HG03571 (cell line): ENCODE data around the gene CXCL5.
"Not testable (repeated sequence)": the region's sequence is repeated elsewhere in the genome, so short reads cannot be mapped to it uniquely, and the experiment has no call there.

Source experiments
- ATAC-seq: cut with Tn5 transposase; IDR thresholded peaks from one replicate; pipeline ENCODE4 v1.9.1; 2021; ENCODE audit not compliant: unreplicated experiment

Gene CXCL5

DNA sequence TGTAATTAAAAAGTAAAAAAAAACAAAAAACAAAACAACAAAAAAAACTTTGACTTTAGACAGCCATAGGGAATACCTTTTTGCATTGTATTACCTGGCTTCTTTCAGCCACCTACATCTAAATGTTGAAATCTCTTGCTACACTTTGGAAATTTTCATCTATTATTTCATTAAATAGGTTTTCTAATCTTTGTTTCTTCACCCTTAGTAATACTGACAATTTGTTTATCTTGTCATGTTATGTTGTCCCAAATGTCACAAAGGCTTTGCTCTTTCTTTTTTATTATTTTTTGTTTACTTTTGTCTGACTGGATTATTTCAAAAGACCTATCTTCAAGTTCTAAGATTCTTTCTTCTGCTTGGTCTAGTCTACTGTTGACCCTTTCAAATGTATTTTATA lies 24.1 kb downstream of the CXCL5 start:
- no peak for ATAC-seq

DNA sequence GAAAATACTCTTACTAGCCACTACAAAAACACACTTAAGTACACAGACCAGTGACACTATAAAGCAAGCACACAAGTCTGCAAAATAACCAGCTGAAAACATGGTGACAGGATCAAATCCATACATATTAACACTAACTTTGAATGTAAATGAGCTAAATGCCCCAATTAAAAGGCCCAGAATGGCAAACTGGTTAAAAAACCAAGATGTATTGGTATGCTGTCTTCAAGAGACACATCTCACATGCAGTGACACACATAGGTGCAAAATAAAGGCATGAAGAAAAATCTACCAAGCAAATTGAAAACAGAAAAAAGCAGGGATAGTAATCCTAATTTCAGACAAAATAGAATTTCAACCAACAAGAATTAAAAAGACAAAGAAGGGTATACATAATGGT lies 27.5 kb downstream of the CXCL5 start:
- ATAC-seq = no peak

DNA sequence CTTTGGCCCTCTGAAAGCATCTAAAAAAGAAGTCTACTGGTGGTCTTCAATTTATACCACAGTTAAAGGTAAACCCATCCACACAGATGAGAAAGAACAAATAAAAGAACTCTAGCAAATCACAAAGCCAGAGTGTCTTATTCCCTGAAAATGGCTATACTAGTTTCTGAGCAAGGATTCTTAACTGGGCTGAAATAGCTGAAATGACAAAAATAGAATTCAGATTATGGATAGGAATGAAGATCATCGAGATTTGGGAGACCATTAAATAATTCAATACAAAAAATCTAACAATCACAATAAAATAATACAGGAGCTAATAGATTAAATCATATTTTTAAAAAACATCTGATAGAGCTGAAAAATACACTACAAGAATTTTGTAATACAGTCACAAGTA lies 28.5 kb downstream of the CXCL5 start:
- no peak for ATAC-seq

DNA sequence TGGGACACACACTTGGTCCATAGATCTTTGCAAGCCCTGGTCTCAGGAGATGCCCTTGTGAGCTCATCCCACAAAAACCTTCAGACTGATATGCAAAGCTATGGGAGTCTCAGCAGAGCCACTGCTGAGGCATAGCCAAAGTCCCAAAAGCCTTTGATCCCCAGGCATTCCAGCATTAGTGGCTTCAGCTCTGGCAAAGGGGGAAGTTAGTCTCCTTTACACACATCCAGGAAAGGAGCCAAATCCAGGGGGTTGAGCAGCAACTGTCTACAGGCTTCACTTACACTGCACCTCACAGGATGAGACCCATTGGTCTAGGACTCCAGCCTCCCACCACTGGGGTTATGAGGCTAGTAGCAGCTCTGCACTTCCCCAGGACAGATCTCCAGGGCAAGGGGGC lies 30.6 kb downstream of the CXCL5 start:
- no peak for ATAC-seq

DNA sequence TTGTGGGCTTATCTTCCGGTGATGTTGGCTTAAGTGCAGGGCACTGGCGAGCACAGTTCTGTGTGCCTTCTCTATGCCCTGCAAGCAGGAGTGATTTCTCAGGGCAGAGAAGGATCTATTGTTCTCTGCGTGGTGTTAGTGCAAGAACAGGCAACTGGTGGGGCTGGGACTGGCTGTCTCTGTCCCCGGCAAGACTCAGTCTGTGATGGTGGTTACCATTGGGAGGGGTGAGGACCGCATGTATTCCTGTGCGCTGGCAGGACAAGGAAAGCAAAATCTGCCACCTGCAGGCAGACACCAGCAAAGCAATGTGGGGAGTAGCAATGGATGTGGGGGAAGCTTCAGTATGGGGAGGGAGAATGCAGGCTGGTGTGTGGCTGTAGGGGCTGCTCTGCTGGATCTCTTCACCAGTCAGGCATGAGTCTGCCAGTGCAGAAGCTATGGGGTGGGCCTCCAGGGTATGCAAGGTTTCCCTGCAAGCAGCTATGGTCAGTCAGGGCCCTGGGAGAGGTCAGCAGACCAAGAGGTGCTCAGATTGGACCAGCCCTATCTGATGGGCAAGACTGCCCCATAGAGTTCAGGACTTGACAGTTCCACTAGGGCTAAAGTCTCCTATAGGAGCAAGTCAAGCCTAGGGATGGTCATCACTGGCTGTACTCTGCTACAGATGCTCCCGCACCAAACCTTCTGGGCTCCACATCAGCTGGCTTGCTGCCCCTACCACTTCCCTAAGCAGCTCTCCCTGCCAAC lies 33.4 kb downstream of the CXCL5 start:
- no peak for ATAC-seq

DNA sequence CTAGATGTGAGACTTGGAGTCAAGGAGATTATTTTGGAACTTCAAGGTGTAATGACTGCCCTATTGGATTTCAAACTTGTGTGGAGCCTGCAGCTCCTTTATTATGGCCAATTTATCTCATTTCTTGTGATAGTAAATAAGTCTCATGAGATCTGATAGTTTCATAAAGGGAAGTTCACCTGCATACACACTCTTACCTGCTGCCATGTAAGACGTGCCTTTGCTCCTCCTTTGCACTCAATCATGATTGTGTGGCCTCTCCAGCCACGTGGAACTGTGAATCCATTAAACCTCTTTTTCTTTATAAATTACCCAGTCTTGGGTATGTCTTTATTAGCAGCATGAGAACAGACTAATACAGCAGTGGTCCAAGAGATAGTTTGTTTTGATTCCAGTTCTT lies 35.8 kb downstream of the CXCL5 start:
- no peak for ATAC-seq

DNA sequence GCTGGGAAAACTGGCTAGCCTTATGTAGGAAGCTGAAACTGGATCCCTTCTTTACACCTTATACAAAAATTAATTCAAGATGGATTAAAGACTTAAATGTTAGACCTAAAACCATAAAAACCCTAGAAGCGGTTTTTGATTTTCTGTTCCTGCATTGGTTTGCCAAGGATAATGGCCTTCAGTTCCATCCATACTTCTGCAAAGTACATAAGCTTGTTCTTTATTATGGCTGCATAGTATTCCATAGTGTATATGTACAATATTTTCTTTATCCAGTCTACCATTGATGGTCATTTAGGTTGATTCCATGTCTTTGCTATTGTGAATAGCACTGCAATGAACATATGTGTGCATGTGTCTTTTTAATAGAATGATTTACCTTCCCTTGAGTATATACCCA lies 39.4 kb downstream of the CXCL5 start:
- ATAC-seq = not testable (repeated sequence)

DNA sequence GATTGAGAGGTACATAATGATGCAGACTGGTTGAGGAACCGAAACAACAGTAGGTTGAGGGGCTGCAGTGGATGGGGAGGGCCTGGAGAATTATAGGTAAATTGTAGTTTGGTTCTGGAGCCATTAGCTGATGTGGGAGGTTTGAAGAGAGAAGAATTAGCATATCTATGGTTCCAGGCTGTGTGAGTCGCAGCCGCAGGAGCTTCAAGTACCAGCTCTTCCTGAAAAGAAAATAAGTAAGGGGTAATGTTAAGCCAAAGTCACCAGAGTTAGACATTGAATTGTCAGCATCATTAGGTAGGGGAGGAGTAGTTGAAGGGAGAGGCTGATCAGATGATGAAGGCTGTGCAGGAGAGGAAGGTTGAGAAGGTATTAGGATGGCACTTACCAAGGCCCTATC lies 46.1 kb downstream of the CXCL5 start:
- no peak for ATAC-seq

DNA sequence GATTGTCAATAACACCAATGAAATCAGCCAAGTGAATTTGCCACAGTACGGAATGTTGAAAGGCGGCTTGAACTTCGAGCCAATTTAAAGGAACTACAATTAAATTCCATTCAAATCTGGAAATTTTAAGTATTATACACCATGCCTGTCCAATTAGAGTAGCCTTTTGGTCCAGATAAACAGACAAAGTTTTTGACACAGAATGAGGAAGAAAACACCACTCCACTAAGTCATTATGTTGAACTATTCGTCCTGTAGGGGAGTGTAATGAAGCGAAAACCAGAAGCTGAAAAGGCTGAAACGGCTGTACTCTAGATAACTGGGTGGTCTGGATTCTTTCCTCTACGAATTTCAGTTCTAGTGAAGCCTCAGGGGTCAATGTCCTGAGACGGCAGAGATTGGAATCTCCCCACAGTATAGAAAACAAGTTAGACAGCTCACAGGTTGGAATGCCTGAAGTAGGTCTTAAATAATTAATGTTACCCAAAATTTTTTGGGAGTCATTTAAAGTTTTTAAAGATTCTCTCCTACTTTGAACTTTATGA lies 48.0 kb downstream of the CXCL5 start:
- not testable (repeated sequence) for ATAC-seq

DNA sequence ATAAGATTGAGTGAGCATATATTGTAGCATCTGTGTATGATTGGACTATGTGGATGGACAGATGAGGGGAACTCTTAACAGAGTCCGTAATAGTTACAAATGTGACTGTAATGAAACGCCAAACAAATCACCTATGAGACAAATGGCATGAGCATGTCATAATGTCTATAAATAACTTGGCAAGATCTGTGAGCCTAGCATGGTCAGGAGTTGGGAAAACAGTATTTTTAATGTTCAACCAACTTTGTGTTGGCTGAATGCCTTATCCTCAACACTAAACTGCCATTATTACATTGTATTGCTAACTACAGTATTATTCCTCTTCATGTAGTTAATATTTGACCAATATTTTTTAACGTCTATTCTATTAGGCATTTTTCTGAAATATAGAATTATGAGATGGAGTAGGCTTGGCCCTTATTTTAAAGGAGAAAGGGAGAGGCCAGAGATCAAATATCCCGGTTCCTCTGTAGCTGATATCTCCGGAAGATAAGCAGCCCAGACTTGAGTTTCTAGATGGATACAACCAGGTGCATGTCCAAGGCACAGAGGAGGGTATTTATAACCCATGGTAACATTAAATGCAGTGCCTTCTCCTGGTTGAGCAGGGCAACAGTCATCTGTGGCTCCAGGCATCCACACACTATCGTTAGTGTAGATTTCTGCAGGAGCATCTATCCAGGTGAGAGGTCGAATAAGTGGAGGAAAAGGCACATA lies 49.3 kb downstream of the CXCL5 start:
- ATAC-seq = no peak

DNA sequence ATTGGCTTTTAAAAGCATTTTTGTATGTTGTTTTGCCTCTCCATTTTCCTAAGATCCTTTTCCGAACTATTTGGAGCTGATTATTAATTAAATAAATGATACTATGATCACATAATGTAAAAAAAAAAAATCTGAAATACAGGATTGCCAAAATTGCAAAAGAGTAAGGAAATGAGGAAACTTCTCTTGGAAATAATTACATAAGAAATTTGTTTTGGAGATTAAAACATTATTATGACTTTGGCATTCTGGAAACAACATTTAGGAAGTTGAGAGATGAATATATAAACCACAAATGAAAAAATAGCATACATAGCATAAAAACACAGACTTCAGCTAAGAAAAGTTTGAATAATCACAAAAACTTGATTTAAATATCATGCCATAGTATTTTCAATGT lies 50.2 kb downstream of the CXCL5 start:
- ATAC-seq = no peak

DNA sequence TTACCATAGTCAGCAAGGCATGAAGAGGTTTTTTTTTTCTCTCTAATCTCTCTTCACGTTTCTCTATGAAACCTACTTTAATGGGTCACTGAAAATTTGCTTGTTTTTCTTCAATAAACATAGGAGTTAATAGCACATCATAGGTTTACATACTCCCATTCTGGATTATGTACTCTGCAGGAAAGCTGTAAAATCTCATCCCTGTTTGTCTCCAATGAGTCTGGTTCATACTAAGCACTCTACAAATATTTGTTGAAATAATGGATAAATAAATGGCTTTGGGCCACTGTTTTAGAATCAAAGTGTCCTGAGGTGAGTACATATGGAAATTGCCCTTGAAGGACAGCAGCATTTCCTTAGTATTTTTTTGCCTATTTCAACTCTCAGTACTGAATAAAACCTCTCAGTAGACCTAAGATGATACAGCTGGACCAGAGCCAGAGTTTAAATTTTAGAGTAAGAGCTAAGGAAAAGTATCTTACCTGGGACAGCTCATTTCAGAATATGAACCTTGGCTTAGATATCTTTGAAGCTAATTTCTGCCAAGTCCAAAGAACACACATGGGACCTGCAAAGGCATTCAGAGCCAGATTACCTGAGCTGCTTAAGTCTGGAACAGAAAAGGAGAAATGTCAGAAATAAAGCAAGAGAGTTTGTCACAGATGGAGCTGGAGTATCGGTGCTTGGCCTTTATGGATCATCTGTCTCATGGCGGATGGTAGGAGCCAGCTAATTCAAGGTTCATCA lies 51.1 kb downstream of the CXCL5 start:
- ATAC-seq = no peak

DNA sequence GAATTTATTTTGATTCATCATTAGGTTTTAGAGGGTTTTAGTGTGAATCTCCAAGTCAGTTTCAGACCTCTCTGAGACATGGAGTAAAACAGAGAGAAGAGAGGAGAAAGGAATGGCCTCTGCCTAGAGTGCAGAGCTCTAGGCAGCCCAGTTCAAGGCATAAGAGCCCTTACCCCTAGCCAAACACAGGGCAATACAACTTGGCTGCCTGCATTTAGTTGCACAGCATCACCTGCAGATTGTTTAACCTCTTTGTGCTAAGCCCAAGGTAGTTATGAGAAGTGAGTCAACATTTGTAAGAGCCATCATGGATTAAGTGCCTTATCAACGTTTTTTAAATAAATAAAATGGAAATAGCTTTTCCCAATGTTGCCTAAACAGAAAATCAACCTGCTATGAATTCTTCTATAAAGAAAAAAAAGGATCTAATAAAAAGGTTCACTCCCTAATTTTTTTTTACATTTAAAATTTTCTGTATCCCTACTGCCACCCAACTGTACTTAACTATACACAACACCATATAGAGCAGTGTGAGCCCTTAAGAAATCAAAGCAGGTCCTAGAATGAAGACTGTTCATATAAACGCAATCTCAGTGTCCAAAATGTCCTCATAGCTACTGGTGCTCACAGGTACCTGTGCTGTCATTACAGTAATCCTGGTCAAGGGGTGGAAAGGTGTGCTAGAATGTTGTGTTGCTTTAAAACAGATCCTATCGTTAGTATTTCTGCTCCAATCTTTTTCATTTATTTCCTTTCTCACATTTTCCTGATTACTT lies 52.6 kb downstream of the CXCL5 start:
- no peak for ATAC-seq
